OCI-M1 (cell line): Measurements from ENCODE around the gene CLIC3.

ENCODE experiments used
- DNase-seq: peaks from one replicate; lab custom pipeline; 2025; lab: John Stamatoyannopoulos, UW

CLIC3 gene

GRCh38 chr9:136980669-136981478, 15.5 kb downstream of the CLIC3 start:
- DNase-seq, result no peak

GRCh38 chr9:136979769-136980587, 16.4 kb downstream of the CLIC3 start:
- DNase-seq, result no peak

GRCh38 chr9:136978865-136979544, 17.4 kb downstream of the CLIC3 start:
- DNase-seq, result no peak

- peak; percentile 65 for DNase-seq
Observed at GRCh38 chr9:136978073-136978864, 18.1 kb downstream of the CLIC3 start.

- no peak for DNase-seq
Observed at GRCh38 chr9:136977649-136978072, 18.7 kb downstream of the CLIC3 start.

GRCh38 chr9:136977223-136977622, 19.1 kb downstream of the CLIC3 start, which contains the start of gene PTGDS:
Gene PTGDS (plus strand): TSS chr9:136977504. CDS start chr9:136977579, 75 bp downstream.
- no peak for DNase-seq

DNA sequence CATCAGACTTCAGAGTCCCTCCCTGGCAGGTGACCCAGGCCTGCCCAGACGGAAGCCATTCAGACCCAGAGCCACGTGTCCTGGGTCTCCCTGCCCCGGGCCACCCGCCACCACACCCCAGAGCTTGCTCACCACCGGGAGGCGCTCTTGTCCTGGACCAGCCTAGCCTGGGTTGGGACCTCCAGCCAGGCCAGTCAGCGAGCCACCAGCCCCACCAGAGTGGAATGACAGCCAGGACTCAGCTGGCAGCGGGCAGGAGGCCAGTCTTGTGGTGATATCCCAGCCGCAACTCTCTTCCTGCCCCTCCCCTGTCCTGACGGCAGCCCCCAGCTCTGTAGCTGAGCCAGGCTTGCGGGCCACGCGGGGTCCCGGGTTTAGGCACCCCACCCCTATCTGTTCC, 20.7 kb downstream of the CLIC3 start:
- peak; percentile 66 for DNase-seq

DNA sequence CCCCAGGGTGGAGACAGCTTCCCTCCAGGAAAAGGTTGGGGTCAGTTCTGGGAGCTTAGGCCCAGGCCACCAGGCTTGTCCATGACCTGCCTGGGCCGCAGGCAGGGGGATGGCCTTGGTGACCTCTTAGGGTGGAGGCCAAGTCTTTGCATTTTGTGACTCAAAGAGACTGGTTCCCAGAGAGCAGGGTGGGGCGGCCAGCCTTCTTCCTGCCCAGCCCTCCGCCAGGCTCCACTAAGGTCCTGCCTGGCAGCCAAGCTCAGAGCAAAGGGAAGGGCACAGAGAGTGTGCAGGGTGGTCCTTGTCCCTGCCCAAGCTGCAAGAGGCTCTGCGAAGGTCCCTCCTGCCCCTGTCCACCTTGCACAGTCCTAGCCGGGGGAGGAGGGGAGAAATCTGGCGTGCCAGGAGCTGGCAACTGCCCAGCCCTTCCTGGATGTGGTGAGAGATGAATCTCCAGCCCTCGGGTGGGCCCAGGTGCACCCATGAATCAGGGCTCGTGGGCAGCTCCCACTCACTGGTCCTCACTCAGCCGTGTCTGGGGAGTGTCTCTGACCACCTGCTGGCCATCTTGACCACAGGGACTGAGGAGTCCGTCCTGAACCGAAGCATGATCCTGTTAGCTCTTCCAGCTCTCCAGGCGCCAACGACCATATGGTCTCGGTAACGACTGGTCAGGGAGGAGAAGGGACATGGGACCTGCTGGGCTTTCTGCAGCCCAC, 21.4 kb downstream of the CLIC3 start:
- DNase-seq, result no peak

DNA sequence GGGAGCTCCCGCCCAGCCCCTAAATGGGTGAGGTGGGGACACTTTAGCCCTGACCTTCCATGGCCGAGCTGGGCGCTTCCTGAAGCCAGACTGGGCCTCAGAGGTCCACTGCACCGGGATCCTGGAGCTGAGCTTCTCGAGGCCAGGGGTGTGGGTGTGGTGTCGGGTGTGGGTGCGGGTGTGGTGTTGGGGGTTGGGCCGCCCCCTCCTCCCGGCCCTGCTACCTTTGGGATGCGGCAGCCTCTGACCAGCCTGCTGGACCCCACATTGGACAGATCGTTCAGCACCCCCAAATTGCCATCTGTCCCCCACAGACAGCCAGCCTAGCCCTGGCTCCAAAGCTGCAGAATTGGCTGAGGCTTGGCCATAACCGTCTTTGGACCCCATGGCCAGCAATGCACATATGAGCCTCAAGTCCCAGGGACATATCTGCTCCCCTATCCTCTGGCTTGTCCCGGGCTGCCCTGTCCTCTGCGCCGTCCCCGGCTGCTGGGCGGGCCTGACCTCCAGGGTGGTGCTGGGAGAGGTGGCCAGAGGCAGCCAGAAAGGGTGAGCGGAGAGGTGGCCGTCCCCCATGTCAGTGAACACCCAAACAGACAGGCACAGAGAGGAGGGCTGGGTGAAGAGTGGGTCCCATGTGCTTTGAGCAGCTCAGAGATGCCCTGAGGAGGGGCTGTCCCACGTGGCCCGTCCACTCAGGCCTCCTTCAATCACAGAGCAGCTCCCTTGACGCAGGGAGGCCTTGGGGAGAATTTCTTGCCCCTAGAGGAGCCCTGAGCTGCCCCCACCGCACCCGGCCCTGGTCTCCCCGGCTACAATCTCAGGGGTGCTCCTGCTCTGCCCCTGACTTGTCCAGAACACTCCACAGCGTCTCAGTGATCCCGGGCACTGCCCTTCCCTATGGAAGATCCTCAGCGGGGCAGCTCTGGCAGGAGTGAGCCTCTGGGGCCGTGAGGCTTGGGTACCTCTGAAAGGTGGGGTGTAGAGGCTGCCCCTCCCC, 22.4 kb downstream of the CLIC3 start:
- DNase-seq, result no peak

DNA sequence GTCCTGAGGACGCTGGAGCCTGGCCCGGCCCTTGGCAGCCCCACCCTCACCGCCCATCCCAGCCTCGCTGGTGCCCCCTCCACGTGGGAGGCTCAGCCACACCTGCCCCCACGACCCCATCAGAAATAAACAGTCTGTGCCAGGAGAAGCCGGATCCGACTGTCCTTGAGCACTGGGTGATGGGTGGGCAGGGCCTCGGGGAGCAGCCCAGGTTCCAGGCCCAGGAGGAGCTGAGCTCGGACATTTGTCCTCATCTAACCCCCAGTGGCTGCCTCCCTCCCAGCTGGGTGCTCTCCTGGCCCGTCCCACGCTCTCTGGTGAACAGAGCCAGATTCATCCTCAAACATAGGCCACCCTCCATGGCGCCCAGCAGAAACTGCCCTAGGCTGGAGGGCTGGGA, 23.6 kb downstream of the CLIC3 start:
- DNase-seq, result no peak

GRCh38 chr9:136972335-136972734, 24.0 kb downstream of the CLIC3 start:
- DNase-seq, result no peak

- no peak for DNase-seq
Observed at GRCh38 chr9:136971746-136972145, 24.6 kb downstream of the CLIC3 start.

DNA sequence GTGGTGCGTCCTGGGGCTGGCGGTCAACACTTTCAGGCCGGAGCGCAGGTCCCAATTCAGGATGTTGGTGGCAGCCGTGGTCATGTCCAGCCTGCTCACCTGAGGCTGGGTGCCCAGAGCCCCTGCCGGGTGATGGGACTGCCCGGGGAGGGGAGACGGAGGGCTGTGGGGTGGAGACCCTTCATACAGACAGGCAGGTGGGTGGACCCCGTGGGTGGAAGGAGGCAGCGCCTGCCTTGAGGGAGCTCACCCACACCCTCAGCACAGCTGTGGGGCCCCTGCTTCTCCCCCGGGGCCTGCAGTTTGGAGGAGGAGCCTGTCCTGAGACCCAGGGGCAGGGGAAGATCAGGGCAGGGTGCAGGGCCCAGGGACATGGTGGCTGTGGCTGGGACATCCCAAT, 26.0 kb downstream of the CLIC3 start:
- no peak for DNase-seq

GRCh38 chr9:136969774-136970173, 26.6 kb downstream of the CLIC3 start:
- DNase-seq, result no peak

DNA sequence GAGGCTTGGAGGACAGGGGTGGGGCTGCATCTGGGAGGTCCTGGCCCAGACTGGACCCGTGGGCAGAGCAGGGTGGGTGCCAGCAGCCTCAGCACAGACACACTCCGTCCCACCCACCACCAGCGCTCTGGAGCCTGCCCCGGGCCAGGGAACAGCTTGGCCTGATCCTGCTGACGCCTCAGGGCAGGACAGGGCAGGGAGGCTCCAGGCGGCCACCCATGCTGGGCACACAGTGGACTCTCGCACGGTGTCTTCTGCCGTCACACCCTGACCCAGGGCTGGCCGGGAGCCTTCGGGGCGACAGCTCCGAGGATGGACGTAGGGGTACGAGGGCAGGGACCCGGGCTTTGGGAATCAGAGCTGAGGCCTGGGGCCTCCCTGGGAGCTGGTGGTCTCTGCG, 27.2 kb downstream of the CLIC3 start:
- no peak for DNase-seq

DNA sequence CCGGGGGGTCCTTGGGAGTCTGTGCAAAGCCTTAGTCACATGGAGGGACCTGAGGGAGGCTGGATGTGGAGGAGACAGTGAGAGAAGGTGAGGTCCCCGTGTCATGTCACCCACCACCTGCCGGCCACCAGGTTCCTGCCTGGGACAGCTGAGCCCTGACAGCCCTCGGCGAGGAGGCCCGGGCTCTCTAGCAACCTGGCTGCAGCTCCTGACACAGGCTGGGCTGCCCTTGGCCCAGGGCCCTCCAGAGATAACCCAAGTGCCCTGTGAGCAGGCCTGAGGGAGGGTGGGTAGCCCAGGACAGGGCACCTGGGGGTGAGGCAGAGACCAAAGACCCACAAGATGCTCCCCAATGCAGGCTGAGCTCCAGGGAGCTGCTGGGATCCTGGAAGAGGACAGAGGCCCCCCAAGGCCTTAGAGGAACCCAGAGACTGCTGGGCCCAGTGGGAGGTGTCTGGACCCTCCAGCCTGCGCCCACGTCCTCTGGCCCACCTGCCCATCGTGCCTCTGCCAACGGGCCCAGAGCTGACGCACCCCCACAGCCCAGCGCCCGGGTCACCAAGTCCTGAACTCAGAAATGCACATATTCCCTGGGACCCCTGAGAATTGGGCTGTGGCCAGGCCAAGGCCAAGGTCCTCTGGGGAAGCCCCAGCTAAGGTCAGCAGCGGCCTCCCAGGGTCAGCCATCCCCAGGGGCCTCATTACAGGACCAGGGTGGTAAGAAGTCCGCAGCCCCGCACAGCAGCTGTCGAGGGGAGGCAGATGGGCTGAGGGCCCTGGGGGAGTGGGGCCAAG, 27.8 kb downstream of the CLIC3 start:
- DNase-seq, result no peak

DNA sequence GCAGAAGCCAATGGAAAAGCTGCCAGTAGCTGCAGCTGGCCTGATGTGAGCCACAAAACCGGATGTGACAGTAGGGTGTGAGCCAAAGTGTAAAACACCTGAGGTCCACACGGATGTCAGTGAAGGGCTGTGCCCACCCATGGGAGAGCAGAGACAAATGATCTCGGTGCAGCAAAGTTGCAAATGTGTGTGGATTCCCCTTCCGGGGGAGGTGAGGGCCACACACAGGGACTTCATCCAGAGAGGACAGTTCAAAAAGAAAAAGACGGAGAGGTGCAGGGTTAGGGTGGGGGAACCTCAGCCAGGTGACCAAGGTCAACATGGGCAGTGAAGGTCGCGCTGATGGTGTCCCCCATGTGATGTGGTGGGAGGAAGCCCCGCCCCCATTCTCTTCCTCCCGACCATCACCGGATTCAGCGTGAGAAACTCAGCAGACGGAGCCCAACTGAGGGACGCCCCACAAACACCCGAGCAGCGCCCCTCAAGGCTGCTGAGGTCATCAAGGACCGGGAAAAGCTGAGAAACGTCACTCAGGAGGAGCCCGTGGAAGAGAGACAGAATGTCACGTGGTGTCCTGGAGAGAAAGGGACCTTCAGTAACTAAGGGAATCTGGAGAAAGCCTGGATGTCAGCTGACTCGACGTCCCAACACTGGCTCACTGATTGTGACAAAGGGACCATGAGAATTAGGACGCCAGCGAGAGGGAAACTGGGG, 30.4 kb downstream of the CLIC3 start:
- peak; percentile 13 for DNase-seq

DNA sequence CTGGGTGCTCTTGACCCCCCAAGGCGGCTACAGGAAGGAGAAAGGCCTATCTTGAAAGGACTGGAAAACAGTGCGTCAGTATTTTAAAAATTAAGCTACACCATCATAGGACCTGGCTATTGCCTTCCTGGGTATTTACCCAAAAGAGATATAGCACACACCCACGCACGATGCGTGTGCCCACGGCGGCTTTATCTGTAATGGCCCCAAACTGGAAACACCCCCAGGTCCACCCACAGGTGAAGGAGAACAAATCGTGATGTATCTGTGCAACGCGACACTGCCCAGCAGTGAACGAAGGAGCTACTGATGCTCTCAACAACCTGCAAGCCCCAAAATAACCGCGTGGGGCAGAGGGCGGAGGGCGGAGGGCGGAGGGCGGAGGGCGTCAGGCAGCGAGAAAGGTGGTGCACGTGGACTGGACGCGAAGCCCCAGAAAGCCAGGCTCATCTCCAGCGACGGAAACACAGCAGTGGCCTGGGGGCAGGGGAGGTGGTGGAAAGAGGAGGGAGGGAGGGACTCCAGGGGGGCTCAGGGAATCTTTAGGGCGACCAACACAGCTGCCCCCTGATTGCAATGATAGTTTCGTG, 31.4 kb downstream of the CLIC3 start:
- no peak for DNase-seq
